ENCODE data around the gene FBXO21.

DNA sequence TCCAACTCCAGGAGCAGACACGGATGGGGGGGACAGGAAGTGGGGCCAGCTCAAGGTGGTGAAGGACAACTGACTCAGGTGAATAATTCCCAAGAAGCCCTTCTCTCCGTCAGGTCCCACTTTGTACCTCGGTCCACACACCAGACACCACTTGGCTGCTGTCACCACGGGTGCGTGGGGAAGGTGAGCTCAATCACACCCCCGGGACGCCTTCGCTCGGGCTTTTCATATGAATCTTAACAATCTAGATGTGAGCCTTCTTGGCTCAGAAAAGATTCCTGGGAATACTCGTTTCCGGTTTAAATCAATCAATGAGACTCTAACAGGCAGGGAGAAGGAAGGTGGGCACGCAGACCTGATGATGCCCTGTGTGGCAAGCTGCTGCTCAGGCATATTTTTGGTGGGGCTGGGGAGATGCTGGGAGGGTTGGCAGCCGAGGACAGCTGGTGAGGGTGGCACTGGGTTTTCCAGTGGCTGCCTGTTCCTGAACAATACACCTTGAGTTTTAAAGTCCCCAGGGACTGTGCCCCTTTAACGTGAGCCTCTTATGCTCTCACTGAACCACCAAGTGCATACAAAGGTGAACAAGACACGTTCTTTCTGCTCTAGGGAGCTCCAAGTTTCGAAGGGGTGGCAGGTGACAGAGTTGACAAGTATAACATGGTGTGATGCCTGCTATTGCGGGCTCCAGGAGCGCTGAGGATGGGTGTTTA lies 96.2 kb downstream of the FBXO21 start:
- TF ChIP-seq POLR2A (IDR thresholded peaks at IDR 0.05; ENCODE audit: low read length) = no peak
- TF ChIP-seq GATA1 (IDR thresholded peaks at IDR 0.05; ENCODE audit: low read depth, low read length) = no peak
